ENCODE data around the gene PTPRM. TPM values are rescaled to one million over a fixed set of nuclear protein-coding genes. Genes with fewer than 3 reads are reported as not detected.
A peak's percentile ranks its signal among the peaks of the same experiment; 100 is the strongest.

Gene PTPRM
- total RNA-seq, 1 experiment from 2014 or later = 100.0 TPM

DNA sequence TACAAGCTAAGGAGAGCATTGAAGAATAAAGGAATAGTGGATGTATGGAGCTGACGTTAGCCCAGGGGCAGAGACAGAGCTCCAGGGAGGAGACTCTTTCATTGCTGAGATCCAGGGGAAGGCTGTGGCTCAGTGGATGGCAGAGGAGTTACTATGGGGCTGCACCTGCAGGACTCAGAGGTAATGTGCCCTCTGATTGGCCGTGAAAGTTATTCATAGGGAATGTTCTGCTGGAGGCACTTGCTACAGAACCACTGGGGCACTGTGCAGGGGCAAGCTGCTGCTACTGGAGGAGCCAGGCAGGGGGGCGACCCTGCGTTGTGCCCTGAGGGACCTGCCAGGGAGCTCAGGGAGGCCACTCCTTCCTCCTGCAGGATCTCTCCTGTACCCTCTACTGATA, 199.2 kb downstream of the PTPRM start:
- TF ChIP-seq, protein P1, sequence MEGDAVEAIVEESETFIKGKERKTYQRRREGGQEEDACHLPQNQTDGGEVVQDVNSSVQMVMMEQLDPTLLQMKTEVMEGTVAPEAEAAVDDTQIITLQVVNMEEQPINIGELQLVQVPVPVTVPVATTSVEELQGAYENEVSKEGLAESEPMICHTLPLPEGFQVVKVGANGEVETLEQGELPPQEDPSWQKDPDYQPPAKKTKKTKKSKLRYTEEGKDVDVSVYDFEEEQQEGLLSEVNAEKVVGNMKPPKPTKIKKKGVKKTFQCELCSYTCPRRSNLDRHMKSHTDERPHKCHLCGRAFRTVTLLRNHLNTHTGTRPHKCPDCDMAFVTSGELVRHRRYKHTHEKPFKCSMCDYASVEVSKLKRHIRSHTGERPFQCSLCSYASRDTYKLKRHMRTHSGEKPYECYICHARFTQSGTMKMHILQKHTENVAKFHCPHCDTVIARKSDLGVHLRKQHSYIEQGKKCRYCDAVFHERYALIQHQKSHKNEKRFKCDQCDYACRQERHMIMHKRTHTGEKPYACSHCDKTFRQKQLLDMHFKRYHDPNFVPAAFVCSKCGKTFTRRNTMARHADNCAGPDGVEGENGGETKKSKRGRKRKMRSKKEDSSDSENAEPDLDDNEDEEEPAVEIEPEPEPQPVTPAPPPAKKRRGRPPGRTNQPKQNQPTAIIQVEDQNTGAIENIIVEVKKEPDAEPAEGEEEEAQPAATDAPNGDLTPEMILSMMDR (IDR thresholded peaks at IDR 0.05; ENCODE audit: insufficient read depth in 1 of 2, low read depth in 1 of 2, low read length in 1 of 2, severe bottlenecking in 1 of 2, unreplicated experiment in 1 of 2) = no peak
- H3K27ac Mint-ChIP-seq (ENCODE audit: unreplicated experiment) = peak overlapping the region; percentile 37
- BruUV-seq (replicated peaks) = no TSS peak

DNA sequence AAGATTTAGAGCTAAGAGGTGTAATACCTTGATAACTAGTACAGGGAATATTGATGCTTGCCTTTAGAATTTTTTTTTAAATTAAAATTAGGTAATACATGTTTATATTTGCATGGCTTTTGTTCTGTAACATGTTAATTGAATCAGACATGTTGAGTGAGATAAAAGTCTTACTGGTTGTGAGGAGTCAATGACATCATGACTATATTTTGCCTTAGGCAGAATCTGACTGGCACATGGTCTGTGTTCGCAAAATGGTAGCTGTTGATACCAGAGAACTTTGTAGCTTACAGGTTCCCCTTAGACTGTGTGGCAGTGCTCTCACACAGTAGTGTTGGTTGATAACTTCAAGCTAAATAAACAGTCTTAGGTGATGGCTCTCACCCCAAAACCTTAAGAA, 199.7 kb downstream of the PTPRM start:
- BruUV-seq (replicated peaks) = no TSS peak
- TF ChIP-seq, protein P1 (IDR thresholded peaks at IDR 0.05; ENCODE audit: insufficient read depth in 1 of 2, low read depth in 1 of 2, low read length in 1 of 2, severe bottlenecking in 1 of 2, unreplicated experiment in 1 of 2) = no peak
- H3K4me3 Mint-ChIP-seq (ENCODE audit: unreplicated experiment) = no peak overlapping the region
- peaks cover 24% of the 10 kb centered on the region for H3K4me1 Mint-ChIP-seq (ENCODE audit: low read depth, unreplicated experiment)
- no peaks in the 10 kb centered on the region for H3K27me3 ChIP-seq (replicated peaks; ENCODE audit: control insufficient read depth, insufficient read depth, low read length)
- H3K9me3 ChIP-seq = no peaks in the 10 kb centered on the region
- no peak for DNase-seq
- H3K4me1 ChIP-seq = peaks cover 40% of the 10 kb centered on the region
- intact Hi-C loops (cut with micrococcal nuclease; ENCODE audit: unreplicated experiment) = no loop called here
- no peak overlapping the region for H3K27ac Mint-ChIP-seq (ENCODE audit: unreplicated experiment)
- H3K27me3 Mint-ChIP-seq (ENCODE audit: insufficient read depth, unreplicated experiment) = no peaks in the 10 kb centered on the region
- no peak overlapping the region for H3K4me3 ChIP-seq (ENCODE audit: low read depth, low read length)
- no peaks in the 10 kb centered on the region for H3K36me3 ChIP-seq (ENCODE audit: control insufficient read depth, insufficient read depth, low read length)
- CTCF ChIA-PET = no interaction called here
- H3K9me3 Mint-ChIP-seq (ENCODE audit: unreplicated experiment) = no peaks in the 10 kb centered on the region
- POLR2A ChIA-PET = no interaction called here
- H3K36me3 Mint-ChIP-seq (ENCODE audit: insufficient read depth, unreplicated experiment) = peaks cover 7% of the 10 kb centered on the region

More for the DNA sequence above, 199.2 kb downstream of the PTPRM start:
- POLR2A ChIA-PET = no interaction called here
- no peak overlapping the region for H3K4me3 Mint-ChIP-seq (ENCODE audit: unreplicated experiment)
- H3K9me3 ChIP-seq = no peaks in the 10 kb centered on the region
- H3K4me3 ChIP-seq (ENCODE audit: low read depth, low read length) = no peak overlapping the region
- peaks cover 7% of the 10 kb centered on the region for H3K36me3 Mint-ChIP-seq (ENCODE audit: insufficient read depth, unreplicated experiment)
- no peaks in the 10 kb centered on the region for H3K27me3 ChIP-seq (replicated peaks; ENCODE audit: control insufficient read depth, insufficient read depth, low read length)
- no peak for DNase-seq
- CTCF ChIA-PET = no interaction called here
- intact Hi-C loops (cut with micrococcal nuclease; ENCODE audit: unreplicated experiment) = no loop called here
- H3K4me1 Mint-ChIP-seq (ENCODE audit: low read depth, unreplicated experiment) = peaks cover 29% of the 10 kb centered on the region
- H3K36me3 ChIP-seq (ENCODE audit: control insufficient read depth, insufficient read depth, low read length) = no peaks in the 10 kb centered on the region
- peaks cover 44% of the 10 kb centered on the region for H3K4me1 ChIP-seq
- no peaks in the 10 kb centered on the region for H3K27me3 Mint-ChIP-seq (ENCODE audit: insufficient read depth, unreplicated experiment)
- H3K9me3 Mint-ChIP-seq (ENCODE audit: unreplicated experiment) = no peaks in the 10 kb centered on the region

- no TSS peak for BruUV-seq (replicated peaks)
- H3K27me3 ChIP-seq (replicated peaks; ENCODE audit: control insufficient read depth, insufficient read depth, low read length) = no peaks in the 10 kb centered on the region
- TF ChIP-seq, protein P1 (IDR thresholded peaks at IDR 0.05; ENCODE audit: insufficient read depth in 1 of 2, low read depth in 1 of 2, low read length in 1 of 2, severe bottlenecking in 1 of 2, unreplicated experiment in 1 of 2) = no peak
- peaks cover 13% of the 10 kb centered on the region for H3K4me1 ChIP-seq
- Mint-ChIP-seq H3K27me3 (ENCODE audit: insufficient read depth, unreplicated experiment) (no peaks in the 10 kb centered on the region), H3K36me3 (ENCODE audit: insufficient read depth, unreplicated experiment) (peaks cover 23% of the 10 kb centered on the region), H3K4me1 (ENCODE audit: low read depth, unreplicated experiment) (peaks cover 12% of the 10 kb centered on the region), H3K4me3 (ENCODE audit: unreplicated experiment) (no peak overlapping the region), H3K9me3 (ENCODE audit: unreplicated experiment) (no peaks in the 10 kb centered on the region), H3K27ac (ENCODE audit: unreplicated experiment) (no peak overlapping the region)
- no peaks in the 10 kb centered on the region for H3K36me3 ChIP-seq (ENCODE audit: control insufficient read depth, insufficient read depth, low read length)
- no peak overlapping the region for H3K4me3 ChIP-seq (ENCODE audit: low read depth, low read length)
- CTCF ChIA-PET = no interaction called here
- POLR2A ChIA-PET = no interaction called here
- intact Hi-C loops (cut with micrococcal nuclease; ENCODE audit: unreplicated experiment) = no loop called here
- no peaks in the 10 kb centered on the region for H3K9me3 ChIP-seq
- no peak for DNase-seq
These were observed 203.8 kb downstream of the PTPRM start for GRCh38 chr18:7770908-7771307.

Measured in Caco-2 (cell line).